ENCODE data around the gene UBE2K.
A peak's percentile ranks its signal among the peaks of the same experiment; 100 is the strongest.
"Not testable (repeated sequence)": the region's sequence is repeated elsewhere in the genome, so short reads cannot be mapped to it uniquely, and the experiment has no call there.

Gene UBE2K, protein sequence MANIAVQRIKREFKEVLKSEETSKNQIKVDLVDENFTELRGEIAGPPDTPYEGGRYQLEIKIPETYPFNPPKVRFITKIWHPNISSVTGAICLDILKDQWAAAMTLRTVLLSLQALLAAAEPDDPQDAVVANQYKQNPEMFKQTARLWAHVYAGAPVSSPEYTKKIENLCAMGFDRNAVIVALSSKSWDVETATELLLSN

DNA sequence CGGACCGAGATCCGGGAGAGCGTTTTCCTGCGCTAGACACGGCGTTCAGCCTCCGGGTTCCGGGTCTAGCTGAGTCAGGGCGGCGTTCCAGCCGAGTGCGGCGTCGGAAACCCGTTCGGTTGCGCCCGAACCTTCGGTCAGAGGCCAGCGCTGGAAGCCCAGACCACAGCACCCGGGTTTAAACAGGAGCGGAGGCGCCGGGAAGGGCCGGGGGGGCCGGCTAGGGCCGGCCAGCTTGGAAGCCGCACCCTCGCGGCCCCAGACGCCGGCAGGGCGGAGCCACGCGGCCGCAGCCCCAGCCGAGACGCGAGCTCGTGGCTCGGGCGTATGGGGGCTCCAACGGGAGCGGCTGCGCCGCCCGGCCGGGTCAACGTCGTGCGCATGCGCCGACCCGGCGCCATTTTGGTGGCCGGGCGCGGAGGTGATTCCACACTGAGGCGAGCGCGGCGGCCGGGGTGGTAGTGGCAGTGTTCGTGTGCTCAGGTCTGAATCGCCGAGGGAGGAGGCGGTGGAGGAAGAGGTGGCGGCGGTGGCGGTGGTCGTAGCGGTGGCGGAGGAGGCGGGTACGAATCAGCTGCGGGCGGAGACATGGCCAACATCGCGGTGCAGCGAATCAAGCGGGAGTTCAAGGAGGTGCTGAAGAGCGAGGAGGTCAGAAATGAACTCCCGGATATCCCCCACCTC lies at the start of gene UBE2K:
UBE2K (plus strand) TSS at position 397 of the 684 bp plus-strand sequence; CDS start at position 589, 192 bp downstream.
- DNase-seq: peak in 55 of 56 donors; percentile 15 to 88 (median 76)

GRCh38 chr4:39648213-39648612 lies 49.7 kb upstream of the UBE2K start:
- DNase-seq: no peak

- no peak for DNase-seq
These were observed 48.9 kb upstream of the UBE2K start for GRCh38 chr4:39648827-39649558.

DNA sequence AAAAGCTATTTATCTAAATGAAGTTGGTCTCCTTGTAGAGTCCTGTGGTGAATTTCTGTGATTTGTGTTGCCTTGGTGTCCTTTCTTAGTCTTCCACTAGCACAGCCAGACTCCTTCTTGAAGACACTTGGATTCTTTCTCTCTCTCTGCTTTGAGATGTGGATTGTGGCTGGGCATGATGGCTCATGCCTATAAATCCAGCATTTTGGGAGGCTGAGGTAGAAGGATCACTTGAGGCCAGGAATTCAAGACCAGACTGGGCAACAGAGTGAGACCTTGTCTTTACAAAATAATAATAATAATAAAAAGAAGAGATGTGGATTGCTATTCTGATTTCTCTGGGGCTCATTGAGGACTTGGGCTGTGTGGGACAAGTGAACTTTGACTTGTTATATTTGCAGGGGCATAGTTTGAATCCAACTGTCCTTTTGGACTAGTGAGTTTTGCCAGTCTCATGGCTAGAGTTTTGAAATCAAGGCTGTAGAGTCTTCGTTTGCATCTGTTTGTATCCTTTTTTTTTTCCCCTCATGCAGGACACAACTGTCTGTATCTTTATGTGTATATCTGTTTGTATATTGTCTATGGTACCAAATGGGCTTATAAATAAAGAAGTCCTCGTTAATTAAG lies 48.2 kb upstream of the UBE2K start:
- no peak for DNase-seq

- DNase-seq: not testable (repeated sequence)
These were observed 46.4 kb upstream of the UBE2K start for GRCh38 chr4:39651586-39651985.

GRCh38 chr4:39655211-39655610 lies 42.7 kb upstream of the UBE2K start:
- no peak for DNase-seq

DNA sequence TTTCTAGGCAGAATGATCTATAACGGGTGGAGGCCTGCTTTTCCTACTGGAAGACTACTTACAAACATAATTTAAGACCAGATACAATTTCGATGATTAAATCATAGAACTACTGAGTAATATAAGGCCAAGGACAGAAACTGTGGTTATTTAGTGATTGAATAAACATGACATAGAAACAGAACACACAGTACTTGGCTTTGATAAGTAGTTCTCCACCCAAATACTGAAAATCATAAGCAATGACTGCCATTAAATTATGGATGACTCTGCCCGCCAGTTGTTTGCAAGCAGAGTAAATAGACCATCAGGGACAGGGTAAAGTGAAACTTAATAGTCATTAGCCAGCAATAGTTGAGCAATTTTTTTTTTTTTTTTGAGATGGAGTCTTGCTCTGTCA lies 42.1 kb upstream of the UBE2K start:
- no peak for DNase-seq

DNA sequence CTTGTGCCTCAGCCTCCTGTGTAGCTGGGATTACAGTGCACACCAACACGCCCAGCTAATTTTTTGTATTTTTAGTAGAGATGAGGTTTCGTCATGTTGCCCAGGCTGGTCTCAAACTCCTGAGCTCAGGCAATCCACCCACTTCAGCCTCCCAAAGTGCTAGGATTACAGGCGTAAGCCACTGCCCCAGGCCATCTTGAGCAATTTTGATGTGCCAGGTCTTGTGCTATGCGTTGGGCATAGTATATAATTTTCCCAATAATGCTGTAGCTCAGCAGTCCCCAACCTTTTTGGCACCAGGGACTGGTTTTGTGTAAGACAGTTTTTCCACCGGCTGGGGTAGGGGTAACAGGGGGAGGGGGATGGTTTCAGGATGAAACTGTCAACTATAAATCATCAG lies 41.3 kb upstream of the UBE2K start:
- not testable (repeated sequence) for DNase-seq

DNA sequence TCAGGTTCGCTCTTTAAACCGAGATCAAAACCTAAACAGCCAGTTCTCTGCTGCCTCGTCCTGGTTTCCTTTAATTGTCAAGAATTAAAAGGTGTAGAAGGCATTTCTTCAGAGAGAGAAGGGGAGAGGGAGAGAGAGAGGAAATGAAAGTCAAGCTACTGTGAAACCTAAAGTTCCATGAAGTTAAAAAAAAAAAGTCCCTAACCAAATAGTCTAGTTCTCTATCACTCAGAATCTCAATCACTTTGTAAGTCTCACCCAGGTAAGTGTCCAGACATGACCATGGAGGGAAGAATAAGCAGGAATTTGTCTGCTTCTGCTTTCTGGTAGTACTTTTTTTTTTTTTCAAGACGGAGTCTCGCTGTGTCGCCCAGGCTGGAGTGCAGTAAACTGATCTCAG lies 40.5 kb upstream of the UBE2K start:
- no peak for DNase-seq

DNA sequence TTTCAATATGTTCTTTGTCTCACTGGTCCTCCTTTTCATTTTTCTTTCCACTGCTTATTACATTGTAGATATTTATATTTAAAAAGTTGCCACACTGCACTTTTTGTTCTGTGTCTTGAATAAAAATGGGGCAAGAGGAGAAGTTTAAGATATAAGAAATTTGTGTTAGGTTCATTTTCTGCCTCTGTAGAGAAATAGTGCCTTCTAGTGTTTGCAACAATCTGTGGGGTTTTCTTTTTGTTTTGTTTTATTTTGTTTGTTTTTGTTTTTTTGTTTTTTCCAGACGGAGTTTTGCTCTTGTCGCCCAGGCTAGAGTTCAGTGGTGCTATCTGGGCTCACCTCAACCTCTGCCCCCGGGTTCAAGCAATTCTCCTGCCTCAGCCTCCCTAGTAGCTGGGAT lies 39.2 kb upstream of the UBE2K start:
- DNase-seq: no peak

- DNase-seq: peak in 6 of 56 donors; percentile 1 to 60 (median 4)
These were observed 37.9 kb upstream of the UBE2K start for GRCh38 chr4:39660045-39660444.

- DNase-seq: no peak
These were observed 37.2 kb upstream of the UBE2K start for GRCh38 chr4:39660757-39661156.

GRCh38 chr4:39662683-39663082 lies 35.3 kb upstream of the UBE2K start:
- no peak for DNase-seq

DNA sequence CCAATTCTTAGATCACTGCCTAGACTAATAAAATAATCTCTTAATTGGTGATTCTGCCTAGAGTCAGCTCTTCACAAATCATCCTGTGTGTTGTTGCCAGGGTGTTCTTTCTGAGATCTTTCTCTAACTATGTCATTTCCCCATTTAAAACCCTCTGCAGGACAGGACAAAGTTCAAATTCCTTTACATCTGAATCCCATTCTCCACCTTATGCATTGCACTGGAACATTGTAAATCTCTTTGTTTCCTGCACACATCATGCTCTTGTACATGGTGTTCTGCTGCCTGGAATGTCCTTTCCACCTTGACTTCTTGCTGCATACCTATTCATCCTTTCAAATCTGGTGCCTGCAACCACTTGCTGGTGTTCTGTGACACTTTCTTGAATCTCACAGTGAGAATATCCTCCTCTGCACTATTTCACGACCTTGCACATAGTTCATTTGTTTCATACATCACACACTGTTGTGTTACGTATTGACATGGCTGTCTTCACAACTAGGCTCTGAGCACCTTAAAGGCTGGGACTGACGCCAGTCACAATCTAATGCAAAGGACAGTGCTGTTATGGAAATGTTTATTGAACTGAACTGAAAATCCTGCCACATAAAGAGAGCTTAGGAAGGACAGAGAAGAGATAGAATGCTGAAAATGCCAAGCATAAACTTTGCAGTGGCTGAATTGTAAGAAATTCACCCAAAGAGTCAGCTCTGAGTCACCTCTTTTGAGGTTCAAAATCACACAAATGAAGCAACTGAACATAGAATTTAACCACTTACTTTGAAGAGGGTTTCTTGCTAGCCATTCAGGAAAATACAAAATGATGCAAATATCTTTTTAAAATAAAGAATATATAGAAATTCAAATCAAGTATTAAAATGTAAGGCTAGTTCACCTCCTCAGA lies 32.9 kb upstream of the UBE2K start:
- no peak for DNase-seq

GRCh38 chr4:39667706-39668105 lies 30.2 kb upstream of the UBE2K start:
- no peak for DNase-seq

GRCh38 chr4:39668887-39669286 lies 29.0 kb upstream of the UBE2K start:
- DNase-seq: no peak

GRCh38 chr4:39670296-39670695 lies 27.6 kb upstream of the UBE2K start:
- not testable (repeated sequence) for DNase-seq

DNA sequence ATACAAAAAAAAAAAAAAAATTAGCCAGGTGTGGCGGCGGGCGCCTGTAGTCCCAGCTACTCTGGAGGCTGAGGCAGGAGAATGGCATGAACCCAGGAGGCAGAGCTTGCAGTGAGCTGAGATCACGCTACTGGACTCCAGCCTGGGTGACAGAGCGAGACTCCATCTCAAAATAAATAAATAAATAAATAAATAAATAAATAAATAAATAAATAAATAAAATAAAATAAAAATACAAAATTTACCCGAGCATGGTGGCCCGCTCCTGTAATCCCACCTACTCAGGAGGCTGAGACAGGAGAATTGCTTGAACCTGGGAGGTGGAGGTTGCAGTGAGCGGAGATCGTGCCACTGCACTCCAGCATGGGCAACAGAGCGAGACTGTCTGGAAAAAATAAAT lies 22.3 kb upstream of the UBE2K start:
- DNase-seq: not testable (repeated sequence)

DNA sequence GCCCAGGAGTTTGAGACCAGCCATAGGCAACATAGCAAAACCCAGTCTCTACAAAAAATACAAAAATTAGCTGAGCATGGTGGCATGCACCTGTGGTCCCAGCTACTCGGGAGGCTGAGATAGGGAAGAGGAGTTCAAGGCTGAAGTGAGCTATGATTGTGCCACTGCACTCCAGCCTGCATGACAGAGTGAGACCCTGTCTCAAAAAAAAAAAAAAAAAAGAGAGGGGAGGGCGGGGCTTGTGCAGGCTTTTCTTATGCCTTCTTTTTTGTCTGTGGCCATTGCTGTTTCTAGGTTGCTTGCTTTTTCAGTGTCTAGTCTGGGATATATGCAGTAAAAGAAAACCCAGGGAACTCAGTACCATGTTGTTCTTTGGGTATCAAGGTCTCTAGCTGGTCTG lies 16.9 kb upstream of the UBE2K start:
- DNase-seq: not testable (repeated sequence)

DNA sequence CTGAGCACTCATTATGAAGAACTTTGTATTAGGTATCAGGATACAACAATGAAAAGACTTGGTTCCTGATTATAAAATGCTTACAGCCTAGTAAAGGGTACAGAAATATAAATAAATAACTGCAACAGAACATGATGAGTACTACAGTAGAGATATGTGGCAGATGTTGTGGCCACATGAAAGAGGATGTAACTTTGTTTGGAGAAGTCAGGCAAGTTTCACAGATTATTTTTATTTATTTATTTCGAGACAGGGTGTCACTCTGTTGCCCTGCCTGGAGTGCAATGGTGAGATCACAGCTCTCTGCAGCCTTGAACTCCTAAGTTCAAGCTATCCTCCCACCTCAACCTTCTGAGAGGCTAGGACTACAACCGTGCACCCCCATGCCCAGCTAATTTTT lies 15.8 kb upstream of the UBE2K start:
- DNase-seq: no peak

DNA sequence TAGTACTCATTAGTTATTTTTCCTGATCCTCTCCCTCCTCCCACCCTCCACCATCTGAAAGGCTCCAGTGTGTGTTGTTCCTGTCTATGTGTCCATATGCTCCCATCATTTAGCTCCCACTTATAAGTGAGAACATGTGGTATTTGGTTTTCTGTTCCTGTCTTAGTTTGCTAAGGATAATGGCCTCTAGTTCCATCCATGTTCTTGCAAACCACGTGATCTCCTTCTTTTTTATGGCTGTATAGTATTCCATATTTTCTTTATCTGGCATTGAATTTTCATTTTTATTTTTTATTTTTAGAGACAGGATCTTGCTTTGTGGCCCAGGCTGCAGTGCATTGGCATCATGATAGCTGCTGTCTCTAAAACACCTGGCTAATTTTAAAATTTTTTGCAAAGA lies 11.9 kb upstream of the UBE2K start:
- no peak for DNase-seq
